ENCODE data around the gene ROR2. TPM values are rescaled to one million over a fixed set of nuclear protein-coding genes. Genes with fewer than 3 reads are reported as not detected.
A peak's percentile ranks its signal among the peaks of the same experiment; 100 is the strongest.

The ROR2 gene
- total RNA-seq, 1 donor from 2014 or later: 14.9 TPM

- no peaks in the 10 kb centered on the region for H3K9me3 Mint-ChIP-seq
- DNase-seq (ENCODE audit: low read depth, low spot score): peak; percentile 86
- TF ChIP-seq, protein P1, sequence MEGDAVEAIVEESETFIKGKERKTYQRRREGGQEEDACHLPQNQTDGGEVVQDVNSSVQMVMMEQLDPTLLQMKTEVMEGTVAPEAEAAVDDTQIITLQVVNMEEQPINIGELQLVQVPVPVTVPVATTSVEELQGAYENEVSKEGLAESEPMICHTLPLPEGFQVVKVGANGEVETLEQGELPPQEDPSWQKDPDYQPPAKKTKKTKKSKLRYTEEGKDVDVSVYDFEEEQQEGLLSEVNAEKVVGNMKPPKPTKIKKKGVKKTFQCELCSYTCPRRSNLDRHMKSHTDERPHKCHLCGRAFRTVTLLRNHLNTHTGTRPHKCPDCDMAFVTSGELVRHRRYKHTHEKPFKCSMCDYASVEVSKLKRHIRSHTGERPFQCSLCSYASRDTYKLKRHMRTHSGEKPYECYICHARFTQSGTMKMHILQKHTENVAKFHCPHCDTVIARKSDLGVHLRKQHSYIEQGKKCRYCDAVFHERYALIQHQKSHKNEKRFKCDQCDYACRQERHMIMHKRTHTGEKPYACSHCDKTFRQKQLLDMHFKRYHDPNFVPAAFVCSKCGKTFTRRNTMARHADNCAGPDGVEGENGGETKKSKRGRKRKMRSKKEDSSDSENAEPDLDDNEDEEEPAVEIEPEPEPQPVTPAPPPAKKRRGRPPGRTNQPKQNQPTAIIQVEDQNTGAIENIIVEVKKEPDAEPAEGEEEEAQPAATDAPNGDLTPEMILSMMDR (conservative IDR thresholded peaks at IDR 0.05): peak; percentile 97
- H3K27me3 Mint-ChIP-seq (ENCODE audit: low read depth): no peaks in the 10 kb centered on the region
- no peak overlapping the region for H3K4me3 Mint-ChIP-seq
- peaks cover 2% of the 10 kb centered on the region for H3K36me3 Mint-ChIP-seq (ENCODE audit: low read depth)
- H3K27ac Mint-ChIP-seq (ENCODE audit: unreplicated experiment): no peak overlapping the region
- no peaks in the 10 kb centered on the region for H3K4me1 Mint-ChIP-seq
Observed at GRCh38 chr9:91734371-91734981, 215.6 kb downstream of the ROR2 start.

DNA sequence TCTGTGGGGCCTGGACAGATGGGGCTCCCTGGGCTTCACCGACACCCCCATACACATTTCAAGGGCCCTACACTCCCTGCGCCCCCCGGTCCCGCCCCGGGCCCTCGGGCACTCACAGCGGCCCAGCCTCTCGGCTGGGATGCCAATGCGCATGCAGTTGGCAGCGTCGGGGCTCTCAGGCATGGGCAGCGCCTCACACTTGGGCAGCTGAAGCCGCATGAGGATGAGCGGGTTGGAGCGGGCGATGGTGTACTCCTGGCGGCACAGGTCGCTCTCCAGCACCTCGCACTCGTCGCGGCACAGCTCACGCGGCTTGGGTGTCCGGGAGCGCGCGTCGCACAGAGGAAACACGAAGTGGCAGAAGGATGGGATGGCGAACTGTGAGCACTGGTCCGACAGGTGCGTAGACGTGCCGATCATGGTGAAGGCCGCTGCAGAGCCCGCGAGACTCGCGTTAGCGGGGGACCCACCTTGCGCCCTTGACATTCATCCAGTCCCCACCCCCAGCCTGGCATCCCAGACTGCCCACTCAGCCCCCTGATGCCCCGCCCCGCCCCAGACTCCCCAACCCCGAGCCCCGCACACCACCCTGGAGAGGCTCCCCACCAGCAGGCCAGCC, 216.9 kb downstream of the ROR2 start:
- Mint-ChIP-seq H3K27ac (ENCODE audit: unreplicated experiment) (no peak overlapping the region), H3K9me3 (no peaks in the 10 kb centered on the region), H3K4me1 (no peaks in the 10 kb centered on the region), H3K27me3 (ENCODE audit: low read depth) (no peaks in the 10 kb centered on the region), H3K4me3 (no peak overlapping the region), H3K36me3 (ENCODE audit: low read depth) (peaks cover 2% of the 10 kb centered on the region)
- TF ChIP-seq, protein P1 (conservative IDR thresholded peaks at IDR 0.05): no peak
- no peak for DNase-seq (ENCODE audit: low read depth, low spot score)

DNA sequence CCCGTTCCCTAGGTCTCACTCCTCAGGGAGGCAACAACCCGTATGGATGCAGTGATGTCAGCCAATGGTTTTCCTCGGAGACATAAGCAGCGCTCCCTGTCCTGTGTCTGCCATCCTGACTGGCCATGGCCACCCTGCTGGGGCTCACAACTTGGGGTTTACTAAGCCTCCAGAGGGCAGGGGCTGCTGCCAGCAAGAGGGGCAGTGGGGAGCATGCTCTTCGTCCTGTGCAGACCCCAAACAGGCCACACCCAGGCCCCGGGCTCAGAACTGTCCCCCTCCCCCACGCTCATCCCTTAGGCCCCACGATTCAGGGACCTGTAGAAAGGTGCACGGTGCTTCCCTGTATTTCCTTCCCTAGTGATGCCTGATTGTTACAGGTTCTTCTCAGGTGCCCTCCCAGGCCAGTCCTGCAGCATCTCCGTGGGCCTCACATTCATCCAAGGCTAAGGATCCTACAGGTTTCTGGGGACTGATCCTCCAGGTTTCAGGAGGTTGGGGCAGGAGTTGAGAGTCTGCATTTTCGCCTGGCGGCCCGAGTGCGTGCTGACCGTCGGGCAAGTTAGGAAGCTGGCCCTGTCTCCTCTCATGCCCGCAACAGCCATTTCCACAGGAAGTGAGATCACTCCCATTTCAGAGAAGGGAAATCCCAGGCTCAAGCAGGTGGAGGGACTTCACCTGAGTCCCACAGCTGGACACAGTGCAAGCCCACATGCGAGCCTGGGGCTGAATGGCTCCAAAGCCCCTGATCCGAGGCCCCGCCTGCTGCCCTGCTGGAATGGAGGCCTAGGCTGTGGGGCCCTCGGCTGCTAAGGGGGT, 217.6 kb downstream of the ROR2 start:
- H3K4me1 Mint-ChIP-seq: no peaks in the 10 kb centered on the region
- DNase-seq (ENCODE audit: low read depth, low spot score): no peak
- H3K9me3 Mint-ChIP-seq: no peaks in the 10 kb centered on the region
- no peak overlapping the region for H3K27ac Mint-ChIP-seq (ENCODE audit: unreplicated experiment)
- TF ChIP-seq, protein P1 (conservative IDR thresholded peaks at IDR 0.05): no peak
- no peak overlapping the region for H3K4me3 Mint-ChIP-seq
- H3K27me3 Mint-ChIP-seq (ENCODE audit: low read depth): no peaks in the 10 kb centered on the region
- peaks cover 2% of the 10 kb centered on the region for H3K36me3 Mint-ChIP-seq (ENCODE audit: low read depth)

- H3K9me3 Mint-ChIP-seq: no peaks in the 10 kb centered on the region
- TF ChIP-seq, protein P1 (conservative IDR thresholded peaks at IDR 0.05): no peak
- H3K4me1 Mint-ChIP-seq: no peaks in the 10 kb centered on the region
- peak overlapping the region; percentile 57 for H3K27ac Mint-ChIP-seq (ENCODE audit: unreplicated experiment)
- no peak for DNase-seq (ENCODE audit: low read depth, low spot score)
- no peak overlapping the region for H3K4me3 Mint-ChIP-seq
- no peaks in the 10 kb centered on the region for H3K27me3 Mint-ChIP-seq (ENCODE audit: low read depth)
- peaks cover 2% of the 10 kb centered on the region for H3K36me3 Mint-ChIP-seq (ENCODE audit: low read depth)
Observed at GRCh38 chr9:91730806-91731205, 219.2 kb downstream of the ROR2 start.

- Mint-ChIP-seq H3K36me3 (ENCODE audit: low read depth) (no peaks in the 10 kb centered on the region), H3K27ac (ENCODE audit: unreplicated experiment) (no peak overlapping the region), H3K4me3 (no peak overlapping the region), H3K4me1 (no peaks in the 10 kb centered on the region), H3K9me3 (no peaks in the 10 kb centered on the region), H3K27me3 (ENCODE audit: low read depth) (no peaks in the 10 kb centered on the region)
- TF ChIP-seq, protein P1 (conservative IDR thresholded peaks at IDR 0.05): no peak
- DNase-seq (ENCODE audit: low read depth, low spot score): no peak
Observed at GRCh38 chr9:91729558-91729842, 220.5 kb downstream of the ROR2 start.

Data from neural crest cell (in vitro differentiated cells).